Keratinocyte (primary cell): ENCODE data around the gene HECTD4.

Source experiments
- CTCF ChIP-seq, 3 experiments: IDR thresholded peaks in 1 of 3; conservative IDR thresholded peaks in 1 of 3; optimal IDR thresholded peaks in 1 of 3; 2 replicates in 2 of 3; 3 replicates in 1 of 3; pipeline versions ENCODE3 to v1.5.1; 2011; ENCODE audit warnings: low read length in 3 of 3, mild to moderate bottlenecking in 3 of 3, moderate library complexity in 2 of 3, control low read depth in 1 of 3, inconsistent platforms in 1 of 3; ENCODE audit not compliant: insufficient read depth in 2 of 3; ENCODE audit errors: extremely low read depth in 1 of 3
- EZH2 ChIP-seq: IDR thresholded peaks from one replicate; pipeline ENCODE4 v1.6.1; 2012; ENCODE audit warnings: inconsistent platforms, mild to moderate bottlenecking, low read length, moderate library complexity

- TF ChIP-seq EZH2 (no peak), CTCF (optimal IDR thresholded peaks at IDR 0.05 in 1 of 3, IDR thresholded peaks at IDR 0.05 in 1 of 3, conservative IDR thresholded peaks at IDR 0.05 in 1 of 3; ENCODE audit: extremely low read depth in 1 of 3, insufficient read depth in 2 of 3, low read length in 3 of 3) (no peak)
Observed at GRCh38 chr12:112317481-112317880, 64.8 kb downstream of the HECTD4 start.
